Measurements from ENCODE around the gene ATG4A. TPM values are rescaled to one million over a fixed set of nuclear protein-coding genes. Genes with fewer than 3 reads are reported as not detected.

The ATG4A gene
- total RNA-seq, 2 donors from 2014 or later: 18.8 to 24.9 TPM

GRCh38 chrX:108173874-108174273 lies 82.3 kb downstream of the ATG4A start:
- DNase-seq (ENCODE audit: low spot score): no peak
- H3K36me3 ChIP-seq: no peaks in the 10 kb centered on the region
- no peaks in the 10 kb centered on the region for H3K4me1 ChIP-seq (ENCODE audit: control insufficient read depth in 1 of 2, low read depth in 2 of 2)
- no peak for TF ChIP-seq CTCF (IDR thresholded peaks at IDR 0.05)
- no peak overlapping the region for H3K27ac ChIP-seq
- no peaks in the 10 kb centered on the region for H3K9me3 ChIP-seq
- no peak for ATAC-seq (ENCODE audit: insufficient number of reproducible peaks, low FRiP score, low read depth)
- H3K4me3 ChIP-seq: no peak overlapping the region
- no peaks in the 10 kb centered on the region for H3K27me3 ChIP-seq (replicated peaks; ENCODE audit: insufficient read depth)

GRCh38 chrX:108177351-108178142 lies 86.0 kb downstream of the ATG4A start:
- Histone ChIP-seq H3K9me3 (no peaks in the 10 kb centered on the region), H3K36me3 (no peaks in the 10 kb centered on the region), H3K27ac (no peak overlapping the region), H3K4me3 (no peak overlapping the region), H3K27me3 (replicated peaks; ENCODE audit: insufficient read depth) (no peaks in the 10 kb centered on the region), H3K4me1 (ENCODE audit: control insufficient read depth in 1 of 2, low read depth in 2 of 2) (no peaks in the 10 kb centered on the region)
- ATAC-seq (ENCODE audit: insufficient number of reproducible peaks, low FRiP score, low read depth) (no peak), DNase-seq (ENCODE audit: low spot score) (no peak)
- no peak for TF ChIP-seq CTCF (IDR thresholded peaks at IDR 0.05)

- H3K4me3 ChIP-seq: no peak overlapping the region
- no peak for DNase-seq (ENCODE audit: low spot score)
- no peak for TF ChIP-seq CTCF (IDR thresholded peaks at IDR 0.05)
- H3K27me3 ChIP-seq (replicated peaks; ENCODE audit: insufficient read depth): no peaks in the 10 kb centered on the region
- H3K4me1 ChIP-seq (ENCODE audit: control insufficient read depth in 1 of 2, low read depth in 2 of 2): no peaks in the 10 kb centered on the region
- no peak for ATAC-seq (ENCODE audit: insufficient number of reproducible peaks, low FRiP score, low read depth)
- H3K9me3 ChIP-seq: no peaks in the 10 kb centered on the region
- no peak overlapping the region for H3K27ac ChIP-seq
- H3K36me3 ChIP-seq: no peaks in the 10 kb centered on the region
These were observed 86.5 kb downstream of the ATG4A start for GRCh38 chrX:108178143-108178498.

GRCh38 chrX:108186811-108187210 lies 95.2 kb downstream of the ATG4A start:
- no peak for DNase-seq (ENCODE audit: low spot score)
- H3K9me3 ChIP-seq: no peaks in the 10 kb centered on the region
- no peak overlapping the region for H3K4me3 ChIP-seq
- ATAC-seq (ENCODE audit: insufficient number of reproducible peaks, low FRiP score, low read depth): no peak
- TF ChIP-seq CTCF (IDR thresholded peaks at IDR 0.05): no peak
- no peaks in the 10 kb centered on the region for H3K36me3 ChIP-seq
- H3K27me3 ChIP-seq (replicated peaks; ENCODE audit: insufficient read depth): no peaks in the 10 kb centered on the region
- no peak overlapping the region for H3K27ac ChIP-seq
- H3K4me1 ChIP-seq (ENCODE audit: control insufficient read depth in 1 of 2, low read depth in 2 of 2): no peaks in the 10 kb centered on the region

GRCh38 chrX:108198420-108198819 lies 106.8 kb downstream of the ATG4A start:
- Histone ChIP-seq H3K4me3 (no peak overlapping the region), H3K27me3 (replicated peaks; ENCODE audit: insufficient read depth) (no peaks in the 10 kb centered on the region), H3K27ac (no peak overlapping the region), H3K9me3 (no peaks in the 10 kb centered on the region), H3K36me3 (no peaks in the 10 kb centered on the region), H3K4me1 (ENCODE audit: control insufficient read depth in 1 of 2, low read depth in 2 of 2) (no peaks in the 10 kb centered on the region)
- no peak for TF ChIP-seq CTCF (IDR thresholded peaks at IDR 0.05)
- DNase-seq (ENCODE audit: low spot score) (no peak), ATAC-seq (ENCODE audit: insufficient number of reproducible peaks, low FRiP score, low read depth) (no peak)
